ENCODE data around the gene ALDH1L1.

Gene ALDH1L1

DNA sequence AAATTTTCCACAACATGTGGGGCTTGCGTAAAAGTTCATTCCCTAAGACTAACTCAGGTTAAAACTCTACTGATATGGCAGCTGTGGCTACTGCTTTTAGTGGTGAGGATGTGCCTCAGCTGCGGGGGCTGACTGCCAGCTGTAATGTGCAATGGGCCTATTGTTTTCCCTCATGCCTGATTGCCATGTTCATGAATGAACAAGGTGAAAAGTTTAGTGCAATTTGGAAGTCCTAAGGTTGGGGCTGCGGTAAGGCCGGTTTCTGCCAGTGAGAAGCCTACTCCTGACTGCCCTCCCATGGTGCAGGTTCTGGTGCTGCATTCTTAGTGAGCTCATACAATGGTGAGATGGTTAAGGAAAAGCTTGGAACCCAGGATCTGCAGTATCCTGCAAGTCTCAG, 10.9 kb upstream of the ALDH1L1 start:
- DNase-seq, result no peak

- DNase-seq, result no peak
Observed at GRCh38 chr3:126187920-126188319, 7.5 kb upstream of the ALDH1L1 start.

DNA sequence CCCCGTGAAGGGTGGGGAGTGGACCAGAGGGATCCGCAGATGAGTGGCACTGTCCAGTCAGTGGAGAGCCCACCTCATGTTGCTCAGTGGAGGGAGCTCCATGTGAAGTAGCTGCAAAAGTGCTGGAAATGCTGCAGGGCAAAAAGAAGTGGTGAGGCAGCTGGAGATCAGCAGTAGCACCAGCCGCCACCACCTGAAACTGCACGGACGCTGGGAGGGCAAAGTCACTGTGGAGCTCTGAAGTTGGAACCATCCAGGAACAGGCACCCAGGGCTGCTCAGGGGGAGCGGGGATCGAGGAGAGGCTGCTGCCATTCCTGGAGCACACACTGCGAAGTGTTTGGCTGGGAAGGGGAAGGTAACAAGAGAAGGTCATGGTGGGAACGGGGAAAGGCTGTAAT, 6.4 kb upstream of the ALDH1L1 start:
- no peak for DNase-seq

GRCh38 chr3:126186271-126186670, 5.9 kb upstream of the ALDH1L1 start:
- DNase-seq, result no peak

DNA sequence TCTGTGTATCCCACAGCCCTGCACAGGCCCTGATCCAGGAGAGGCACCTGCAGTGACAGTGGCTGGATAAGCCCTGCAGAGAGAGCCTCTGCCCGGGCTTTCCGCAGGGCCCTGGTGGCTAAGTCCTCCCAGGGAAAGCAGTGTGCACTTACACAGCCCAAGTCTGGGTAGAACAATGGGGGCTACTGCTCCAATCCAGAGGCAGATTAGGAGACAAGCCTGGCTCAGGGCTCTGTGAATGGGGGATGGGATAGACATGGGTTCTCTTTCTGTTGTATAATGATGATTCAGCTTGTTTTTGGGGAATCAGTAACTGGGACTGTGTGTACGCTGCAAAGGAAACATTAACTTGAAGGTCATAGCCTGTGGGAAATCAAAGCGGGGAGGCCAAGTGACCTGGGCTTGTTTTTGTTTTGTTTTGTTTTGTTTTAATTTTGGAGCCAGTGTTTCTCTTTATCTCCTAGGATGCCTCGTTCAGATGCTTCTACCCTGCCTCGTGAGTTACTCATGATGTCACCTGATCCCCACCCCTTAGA, 4.1 kb upstream of the ALDH1L1 start:
- DNase-seq, result no peak

- no peak for DNase-seq
Observed at GRCh38 chr3:126181398-126181725, 976 bp upstream of the ALDH1L1 start.

GRCh38 chr3:126179825-126180476, 435 bp downstream of the ALDH1L1 start:
- no peak for DNase-seq

DNA sequence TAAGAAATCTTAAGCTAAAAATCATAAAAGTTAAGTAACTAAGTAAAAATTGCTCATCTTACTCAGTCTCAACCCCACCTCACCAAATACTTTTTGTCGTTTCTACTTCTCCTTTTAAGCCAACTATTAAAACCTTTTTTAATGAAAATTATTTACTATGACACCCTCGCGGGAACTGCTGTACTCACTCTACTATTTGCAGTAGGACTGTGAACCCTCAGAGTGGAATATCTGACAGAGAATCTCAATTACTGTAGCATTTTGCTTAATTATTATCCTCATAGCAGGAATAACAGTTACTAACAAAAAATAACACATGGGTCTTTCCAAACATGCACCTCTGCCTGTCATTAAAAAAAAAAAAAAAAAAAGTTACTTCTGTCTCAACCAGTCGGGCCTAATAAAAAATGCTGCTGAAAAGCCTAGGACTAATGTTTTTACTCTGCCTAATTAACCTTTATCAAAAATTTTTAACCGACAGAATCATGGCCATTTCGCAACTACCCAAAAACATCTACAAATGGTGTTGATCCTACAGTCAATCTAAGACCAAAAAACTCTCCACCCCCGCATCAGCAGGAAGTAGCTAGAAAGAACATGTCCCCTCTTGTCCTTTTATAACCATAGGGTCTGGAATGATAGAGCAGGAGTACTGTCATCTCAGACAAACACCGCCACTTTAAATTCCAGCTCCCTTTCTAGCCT, 10.2 kb downstream of the ALDH1L1 start:
- DNase-seq, result no peak

DNA sequence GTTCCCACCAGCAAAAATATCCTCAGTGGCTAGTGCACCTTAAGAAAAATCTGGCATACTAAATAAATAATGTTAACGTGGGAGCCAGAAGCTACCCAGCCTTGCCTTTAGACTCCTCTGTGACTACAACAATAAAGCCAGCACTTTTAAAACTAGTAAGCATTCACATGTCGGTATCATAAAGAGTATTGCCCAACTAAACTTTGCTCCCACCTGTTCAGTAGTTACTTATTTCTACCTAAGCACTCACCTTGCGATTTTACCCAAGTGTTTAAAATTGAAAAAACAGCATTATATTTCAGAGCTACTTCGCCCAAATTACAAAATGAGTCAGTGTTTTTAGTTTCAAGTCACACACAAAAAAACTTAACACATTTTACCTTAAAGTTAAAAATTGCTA, 12.8 kb downstream of the ALDH1L1 start:
- DNase-seq, result no peak

DNA sequence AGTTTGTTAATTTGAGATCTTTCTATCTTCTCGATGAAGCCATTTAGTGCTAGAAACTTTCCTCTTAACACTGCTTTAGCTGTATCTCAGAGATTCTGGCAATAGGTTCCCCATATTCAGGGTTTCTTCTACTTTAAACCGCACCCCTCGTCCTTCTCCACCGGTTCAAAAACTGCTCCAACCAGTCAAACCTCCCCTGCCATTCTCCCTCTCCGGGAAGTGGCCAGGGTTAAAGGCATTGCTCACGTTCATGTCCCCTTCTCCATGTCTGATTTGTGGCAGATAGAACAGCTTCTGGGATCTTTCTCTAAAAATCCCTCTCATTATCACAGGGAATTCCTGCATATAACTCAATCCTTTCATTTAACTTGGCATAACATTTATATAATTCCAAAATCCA, 14.4 kb downstream of the ALDH1L1 start:
- no peak for DNase-seq

DNA sequence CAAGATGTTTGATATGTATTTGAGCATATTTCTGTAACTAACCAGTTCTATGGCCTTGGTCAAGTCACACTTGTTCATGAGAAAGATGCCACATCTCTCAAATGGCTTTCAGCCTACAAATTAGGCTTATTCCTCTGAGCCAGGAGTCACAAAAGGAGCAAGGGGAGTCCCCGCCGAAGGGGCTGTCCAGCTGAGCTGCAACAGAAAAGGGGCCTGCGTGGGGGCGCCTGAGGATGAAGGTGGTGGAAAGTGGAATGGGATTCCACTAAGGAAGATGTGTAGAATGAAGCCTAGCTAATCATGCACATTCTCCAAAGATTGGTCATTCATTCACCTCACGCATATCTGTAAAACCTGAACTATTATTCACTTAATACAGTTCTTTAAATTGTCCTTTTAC, 19.1 kb downstream of the ALDH1L1 start:
- DNase-seq, result no peak

- no peak for DNase-seq
Observed at GRCh38 chr3:126160243-126161210, 19.9 kb downstream of the ALDH1L1 start.

DNA sequence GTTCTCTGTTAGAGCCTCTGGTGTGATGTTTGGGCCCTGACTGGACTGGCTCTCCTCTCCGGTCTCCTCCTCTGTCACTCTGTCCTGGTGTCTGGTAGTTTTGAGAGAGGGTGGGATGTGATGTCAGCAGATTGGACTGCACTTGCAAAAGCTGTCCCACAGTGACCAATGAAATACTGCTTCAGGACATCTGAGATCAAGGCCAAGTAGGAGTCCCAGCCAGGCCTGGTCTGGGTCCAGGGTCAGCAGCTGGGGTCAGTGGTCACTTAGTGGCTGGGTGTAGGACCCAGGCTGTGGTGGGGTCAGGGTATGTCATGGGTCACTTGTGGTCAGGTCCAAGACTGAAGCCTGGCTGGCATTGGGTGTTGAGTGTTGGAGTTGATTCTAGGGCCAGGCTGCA, 20.9 kb downstream of the ALDH1L1 start:
- DNase-seq, result no peak

- no peak for DNase-seq
Observed at GRCh38 chr3:126158912-126159454, 21.4 kb downstream of the ALDH1L1 start.

DNA sequence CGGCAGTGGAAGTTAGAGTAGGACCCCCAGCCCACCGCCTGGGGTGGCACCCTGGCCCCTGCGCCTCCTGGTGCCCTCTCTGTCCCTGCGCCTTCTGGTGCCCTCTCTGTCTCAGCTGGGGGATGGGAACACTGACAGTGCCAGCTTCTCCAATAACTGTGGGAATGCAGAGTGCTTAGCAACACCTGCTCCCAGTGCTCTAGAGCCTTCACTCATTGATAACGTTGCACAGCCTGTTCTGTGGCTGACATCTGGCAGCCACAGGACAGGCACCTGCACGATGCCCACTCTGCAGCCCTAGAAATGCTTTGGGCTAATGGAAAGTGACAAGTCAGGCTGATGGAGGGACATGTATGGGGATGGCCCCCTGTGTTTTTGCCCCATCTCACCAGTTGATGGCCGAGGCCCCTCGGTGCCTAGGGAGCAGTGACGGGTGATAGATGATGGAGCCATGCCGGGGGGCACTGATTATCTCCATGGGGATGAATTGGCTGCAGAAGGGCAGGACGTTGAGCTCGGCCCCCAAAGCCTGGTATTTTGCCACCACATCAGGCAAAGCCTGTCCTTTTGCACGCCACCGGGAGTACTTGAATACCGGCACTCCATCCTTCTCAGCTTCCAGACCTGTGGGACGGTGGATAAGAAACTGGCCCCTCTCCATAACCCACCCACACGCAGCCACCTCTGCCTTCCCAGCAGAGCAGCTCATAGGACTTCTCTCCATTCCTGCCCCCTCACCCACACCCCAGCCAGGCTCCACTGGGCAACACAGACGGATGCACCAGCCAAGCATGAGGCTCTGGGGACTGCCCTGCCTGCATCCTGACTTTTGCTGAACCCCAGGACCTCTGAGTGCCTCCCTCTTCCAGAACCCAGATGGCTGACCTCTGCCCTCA, 22.1 kb downstream of the ALDH1L1 start:
- DNase-seq, result no peak

DNA sequence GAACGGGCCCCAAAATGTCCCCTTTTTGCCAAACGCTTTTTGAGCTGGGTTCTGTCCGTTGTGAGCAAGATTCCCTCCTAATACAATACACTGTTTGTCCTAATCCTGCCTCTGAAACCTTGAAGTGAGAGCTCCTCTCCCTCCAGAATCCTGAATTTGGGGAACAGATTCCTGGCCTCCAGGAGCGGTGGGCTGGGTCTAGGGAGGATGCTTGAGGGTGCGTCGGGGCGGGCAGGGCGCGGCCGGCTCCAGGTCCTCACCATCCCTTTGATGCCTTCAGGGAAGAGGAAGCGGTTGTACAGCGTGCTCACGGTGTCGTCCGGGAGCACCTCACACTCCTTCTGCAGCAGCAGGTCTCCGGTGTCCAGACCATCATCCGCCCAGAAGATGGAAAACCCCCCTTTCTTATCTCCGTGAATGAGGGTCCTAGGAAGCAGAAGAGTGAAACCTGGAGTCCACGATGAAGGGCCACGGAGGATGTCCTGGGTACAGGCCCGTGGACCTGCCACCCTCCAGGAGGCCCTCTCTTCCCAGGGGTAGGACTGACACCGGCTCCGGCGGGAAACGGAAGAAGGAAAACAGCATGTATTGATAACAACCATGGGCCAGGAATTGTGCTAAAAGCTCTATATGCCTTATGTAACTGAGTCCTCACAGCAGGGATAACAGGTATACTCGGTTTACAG, 23.2 kb downstream of the ALDH1L1 start:
- DNase-seq, result no peak

GRCh38 chr3:126156468-126156867, 23.9 kb downstream of the ALDH1L1 start:
- DNase-seq, result no peak

DNA sequence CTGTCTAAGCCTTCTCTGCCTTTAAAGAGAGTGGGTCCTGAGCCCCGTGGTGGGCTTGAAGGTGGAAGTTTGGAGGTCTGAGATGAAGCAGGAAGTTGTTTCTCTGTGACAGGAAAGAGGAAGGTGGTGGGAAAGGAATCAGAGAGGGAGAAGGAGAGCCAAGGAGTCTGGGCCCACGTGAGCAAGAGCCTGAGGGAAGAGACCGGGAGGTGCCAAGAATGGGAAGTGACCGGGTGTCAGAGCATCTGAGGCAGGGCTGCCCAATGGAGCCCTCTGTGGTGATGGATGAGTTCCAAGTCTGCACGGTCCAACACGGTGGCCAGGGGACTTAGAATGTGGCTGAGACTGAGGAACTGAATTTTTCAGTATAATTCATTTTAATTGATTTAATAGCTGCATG, 24.6 kb downstream of the ALDH1L1 start:
- no peak for DNase-seq

DNA sequence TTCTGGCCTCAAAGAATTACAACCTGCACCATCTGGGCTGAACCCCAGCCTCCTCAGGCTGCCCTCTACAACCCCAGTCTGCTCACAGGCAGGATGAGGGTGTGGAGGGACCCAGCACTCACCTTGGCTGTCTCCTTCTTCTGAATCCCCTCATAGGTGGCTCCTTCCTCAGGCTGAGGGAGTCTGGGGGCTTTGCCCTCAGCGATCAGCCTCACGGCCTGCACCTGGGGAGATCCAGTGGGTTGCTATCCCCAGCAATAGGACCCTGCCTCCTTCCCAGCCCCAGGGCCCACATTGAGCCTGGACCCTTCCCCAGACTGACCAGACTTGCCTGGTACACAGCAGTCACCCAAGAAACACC, 25.1 kb downstream of the ALDH1L1 start:
- DNase-seq, result no peak

DNA sequence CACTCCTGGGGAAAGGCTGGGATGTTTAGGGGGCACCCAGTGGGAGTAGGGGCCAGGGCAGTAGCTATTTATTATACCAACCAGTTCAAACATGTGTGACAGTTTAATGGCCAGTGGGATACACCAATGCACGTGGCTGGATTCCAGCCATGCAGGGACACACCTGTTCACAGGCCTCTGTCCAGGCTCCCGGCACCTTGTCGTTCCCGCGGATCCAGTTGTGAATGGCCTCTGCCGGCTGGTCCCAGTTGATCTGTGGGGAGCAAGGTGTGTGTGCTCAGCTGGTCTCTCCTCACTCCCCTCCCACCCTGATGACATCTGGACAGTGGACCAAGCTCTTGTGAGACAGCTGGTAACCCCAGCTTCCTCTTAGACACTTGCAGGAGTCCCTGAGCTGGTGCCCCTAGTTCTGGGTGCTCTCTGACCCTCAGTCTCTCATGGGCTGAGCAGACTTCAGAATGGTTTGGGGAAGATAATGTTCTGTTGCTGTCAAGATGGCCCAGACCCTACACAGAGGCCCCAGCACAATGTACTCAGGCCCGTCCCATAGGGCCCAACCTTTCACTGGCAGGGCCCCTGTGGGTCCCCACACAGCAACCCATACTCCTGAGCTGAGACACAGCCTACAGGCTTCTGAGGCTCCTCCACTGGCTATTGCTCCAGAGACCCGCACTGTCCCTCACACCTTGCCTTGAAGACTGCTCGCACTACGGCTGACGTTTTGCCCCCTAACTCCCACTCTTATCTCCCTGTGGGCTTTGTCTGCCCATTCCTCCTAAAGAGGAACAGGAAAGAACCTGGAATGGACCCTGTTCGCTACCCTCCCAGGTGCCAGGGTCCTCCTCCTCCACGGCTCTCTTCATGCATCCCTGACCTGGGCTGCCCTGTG, 25.8 kb downstream of the ALDH1L1 start:
- DNase-seq, result no peak
